HAP-1 (cell line): ENCODE data around the gene KLK8.

Source experiments
- DNase-seq, 2 experiments: peaks; one replicate each; pipeline ENCODE4 v3.0.0-alpha.2; 2016 to 2020; ENCODE audit warnings: low spot score in 2 of 2
- H3K27me3 ChIP-seq: fragments of 250-450 bp; sonication (Bioruptor Pico); 2 replicates; pipeline ENCODE4 v1.5.1; 2020; ENCODE audit warnings: low read depth, mild to moderate bottlenecking, moderate library complexity
- H3K36me3 ChIP-seq: fragments of 250-450 bp; sonication (Bioruptor Pico); replicated peaks from 2 replicates; pipeline ENCODE4 v1.5.1; 2020; ENCODE audit warnings: mild to moderate bottlenecking
- H3K4me1 ChIP-seq: fragments of 250-450 bp; sonication (Bioruptor Pico); 2 replicates; pipeline ENCODE4 v1.5.1; 2020; ENCODE audit warnings: mild to moderate bottlenecking
- H3K4me3 ChIP-seq: fragments of 250-450 bp; sonication (Bioruptor Pico); 2 replicates; pipeline ENCODE4 v1.5.1; 2020; ENCODE audit warnings: mild to moderate bottlenecking, moderate library complexity
- H3K9me3 ChIP-seq: fragments of 250-450 bp; sonication (Bioruptor Pico); 2 replicates; pipeline ENCODE4 v1.5.1; 2020; ENCODE audit warnings: mild to moderate bottlenecking, moderate library complexity
- in situ Hi-C: fragments of 300-500 bp; cut with MboI; formaldehyde crosslinking; loops from 3 replicates; pipeline ENCODE4 v1.14.3; 2020; ENCODE audit warnings: low sequenced_read_pairs, inconsistent platforms, mixed read lengths

Gene KLK8

DNA sequence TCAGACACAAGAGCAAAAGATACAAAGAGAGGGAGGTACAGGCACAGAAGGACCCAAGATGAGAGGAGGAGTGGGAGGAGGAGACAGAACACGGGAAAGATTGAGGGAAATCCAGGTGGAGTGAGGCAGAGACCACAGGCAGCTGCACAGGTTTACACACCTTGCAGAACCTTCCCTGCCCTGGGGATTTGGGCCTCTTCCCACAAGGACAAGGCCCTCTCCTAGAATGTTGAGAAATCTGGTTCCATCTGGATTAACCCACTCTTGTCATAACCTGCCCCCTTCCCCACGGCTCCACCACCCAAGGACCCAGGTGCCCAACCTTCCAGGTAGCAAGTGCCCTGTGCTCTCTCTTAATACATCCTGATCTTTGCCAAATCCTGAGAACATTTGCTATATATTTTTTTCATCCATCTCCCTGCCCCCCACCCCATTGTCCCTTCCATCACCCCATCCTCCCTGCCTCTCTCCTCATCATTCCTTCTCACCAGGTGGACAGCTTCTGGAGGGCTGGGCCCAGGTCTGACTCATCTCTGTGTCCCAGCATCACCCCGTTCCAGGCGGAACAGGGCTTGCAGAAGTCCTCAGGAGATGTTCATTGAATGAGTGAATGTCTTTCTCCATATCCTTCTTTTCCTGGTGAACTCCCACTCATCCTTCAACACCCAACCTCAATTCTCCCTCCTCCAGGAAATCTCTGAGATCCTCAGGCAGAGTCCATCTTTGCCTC lies 8.8 kb upstream of the KLK8 start:
- no peak for DNase-seq
- H3K4me3 ChIP-seq = no peak overlapping the region
- in situ Hi-C loops = no loop called here
- peaks cover 9% of the 10 kb centered on the region for H3K27me3 ChIP-seq
- H3K36me3 ChIP-seq = no peaks in the 10 kb centered on the region
- no peaks in the 10 kb centered on the region for H3K9me3 ChIP-seq
- H3K4me1 ChIP-seq = no peaks in the 10 kb centered on the region

DNA sequence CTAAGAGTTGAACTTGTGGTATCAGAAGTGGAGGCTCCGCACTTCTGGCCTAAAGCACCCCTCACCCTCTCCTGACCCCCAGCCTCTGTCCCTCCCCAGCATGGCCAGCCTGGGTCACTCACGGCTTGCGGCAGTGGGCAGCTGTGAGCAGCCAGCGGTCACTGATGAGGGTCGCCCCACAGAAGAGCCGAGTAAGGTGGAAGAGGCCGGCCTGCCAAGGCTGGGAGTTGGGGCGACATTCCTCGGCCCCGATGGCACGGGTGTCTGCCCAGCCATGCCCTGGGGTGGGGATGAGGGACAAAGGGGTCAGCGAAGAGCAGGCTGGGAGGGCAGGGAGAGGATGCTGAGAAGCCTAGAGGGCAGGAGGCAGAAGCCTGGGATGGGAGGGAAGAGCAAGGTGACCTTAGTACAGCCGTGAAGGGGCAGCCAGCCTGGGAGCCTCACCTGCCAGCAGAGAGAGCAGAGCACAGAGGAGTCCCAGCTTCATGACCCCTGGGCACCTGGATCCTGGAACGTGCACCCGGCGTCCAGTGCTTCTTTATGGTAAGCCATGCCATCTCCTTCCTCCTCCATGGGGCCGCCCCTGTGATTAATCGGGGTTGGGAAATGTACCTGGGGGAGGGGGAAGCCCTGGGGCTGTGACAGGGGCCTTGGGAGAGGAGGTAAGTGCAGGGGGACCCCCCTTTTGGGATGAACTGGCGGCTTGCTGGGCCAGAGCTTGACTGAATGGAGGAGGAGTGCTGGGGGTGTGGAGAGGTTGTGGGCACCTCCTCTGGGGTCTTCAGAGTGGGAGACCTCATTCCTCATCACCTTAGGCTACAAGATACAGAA lies 7.9 kb upstream of the KLK8 start:
- no peaks in the 10 kb centered on the region for H3K9me3 ChIP-seq
- in situ Hi-C loops = no loop called here
- no peak for DNase-seq
- no peak overlapping the region for H3K4me3 ChIP-seq
- no peaks in the 10 kb centered on the region for H3K4me1 ChIP-seq
- no peaks in the 10 kb centered on the region for H3K36me3 ChIP-seq
- peaks cover 9% of the 10 kb centered on the region for H3K27me3 ChIP-seq

DNA sequence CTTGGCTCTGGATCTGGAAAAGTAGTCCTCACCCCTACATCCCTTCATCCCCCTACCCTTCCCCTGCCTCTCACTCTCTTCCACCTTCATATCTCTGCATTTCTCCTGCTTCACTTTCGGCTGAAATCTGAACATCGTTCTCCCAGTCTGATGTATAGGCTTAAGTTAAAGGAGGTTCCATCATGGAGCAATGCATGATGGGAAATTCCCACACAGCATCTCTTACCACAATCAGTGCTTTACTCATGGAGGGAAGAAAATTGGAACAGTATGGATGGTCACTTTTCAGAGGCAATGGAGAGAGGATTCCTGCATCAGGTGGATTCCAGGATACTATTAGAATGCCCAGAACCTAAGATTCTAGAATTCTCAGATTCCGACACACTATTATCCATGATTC lies 6.1 kb upstream of the KLK8 start:
- H3K4me1 ChIP-seq = no peaks in the 10 kb centered on the region
- in situ Hi-C loops = no loop called here

DNA sequence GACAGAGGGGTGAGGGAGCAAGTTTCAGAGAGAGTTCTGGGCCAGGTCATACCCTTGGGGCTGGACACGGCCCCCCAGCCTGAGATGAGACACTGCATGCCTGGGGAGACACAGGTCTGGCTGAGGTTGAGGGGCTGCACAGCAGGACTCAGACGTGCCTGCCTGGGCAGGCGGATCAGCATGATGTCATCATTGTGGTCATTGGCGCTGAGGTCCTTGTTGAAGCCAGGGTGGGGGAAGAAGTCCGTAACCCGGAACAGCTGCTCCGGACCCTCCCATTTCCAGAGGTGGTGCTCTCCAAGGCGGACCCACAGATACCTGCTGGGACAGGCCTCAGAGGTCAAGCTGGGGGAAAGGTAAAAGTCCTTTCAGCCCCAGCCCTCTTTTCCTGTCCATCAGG lies 5.0 kb upstream of the KLK8 start:
- in situ Hi-C loops = no loop called here
- H3K27me3 ChIP-seq = peaks cover 9% of the 10 kb centered on the region

More for the DNA sequence above, 6.1 kb upstream of the KLK8 start:
- H3K27me3 ChIP-seq = peaks cover 9% of the 10 kb centered on the region
- no peaks in the 10 kb centered on the region for H3K36me3 ChIP-seq
- DNase-seq = no peak
- H3K4me3 ChIP-seq = no peak overlapping the region
- no peaks in the 10 kb centered on the region for H3K9me3 ChIP-seq

DNA sequence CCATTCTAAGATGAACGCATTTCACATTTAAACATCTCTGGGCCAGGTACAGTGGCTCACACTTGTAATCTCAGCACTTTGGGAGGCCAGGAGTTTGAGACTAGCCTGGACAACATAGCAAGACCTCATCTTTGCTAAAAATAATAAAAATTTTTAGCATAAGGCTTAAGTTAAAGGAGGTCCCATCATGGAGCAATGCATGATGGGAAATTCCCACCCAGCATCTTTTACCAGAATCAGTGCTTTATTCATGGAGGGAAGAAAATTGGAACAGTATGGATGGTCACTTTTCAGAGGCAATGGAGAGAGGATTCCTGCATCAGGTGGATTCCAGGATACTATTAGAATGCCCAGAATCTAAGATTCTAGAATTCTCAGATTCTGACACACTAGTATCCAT lies 3.8 kb upstream of the KLK8 start:
- Histone ChIP-seq H3K27me3 (peaks cover 9% of the 10 kb centered on the region), H3K9me3 (no peaks in the 10 kb centered on the region), H3K4me3 (no peak overlapping the region), H3K36me3 (no peaks in the 10 kb centered on the region), H3K4me1 (no peaks in the 10 kb centered on the region)
- in situ Hi-C loops = no loop called here
- no peak for DNase-seq

More for the DNA sequence above, 5.0 kb upstream of the KLK8 start:
- Histone ChIP-seq H3K36me3 (no peaks in the 10 kb centered on the region), H3K4me1 (no peaks in the 10 kb centered on the region), H3K4me3 (no peak overlapping the region), H3K9me3 (no peaks in the 10 kb centered on the region)
- no peak for DNase-seq

DNA sequence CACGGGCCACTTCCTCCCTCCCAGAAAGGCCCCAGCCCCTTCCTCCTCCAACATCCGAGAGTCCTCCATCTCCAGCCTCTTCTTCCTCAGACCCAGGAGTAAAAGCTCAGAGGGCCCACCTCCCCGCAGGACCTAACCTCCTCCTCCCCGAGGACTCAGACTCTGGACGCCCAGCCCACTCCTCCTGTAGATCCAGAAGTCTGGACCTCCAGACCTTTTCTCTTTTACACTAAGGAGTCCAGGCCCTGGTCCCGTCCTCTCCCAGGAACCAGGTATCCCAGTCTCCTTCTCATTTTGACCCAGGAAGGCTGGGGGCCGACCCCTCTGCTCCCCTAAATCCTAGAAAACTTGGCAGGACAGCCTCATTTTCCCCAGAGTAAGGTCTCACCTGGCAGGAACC lies 1.9 kb upstream of the KLK8 start:
- DNase-seq = no peak
- Histone ChIP-seq H3K36me3 (no peaks in the 10 kb centered on the region), H3K27me3 (peaks cover 5% of the 10 kb centered on the region), H3K4me1 (no peaks in the 10 kb centered on the region), H3K4me3 (no peak overlapping the region), H3K9me3 (no peaks in the 10 kb centered on the region)
- in situ Hi-C loops = no loop called here

- H3K27me3 ChIP-seq = peaks cover 4% of the 10 kb centered on the region; the same call in 1 of the 2 replicates
- in situ Hi-C loops = no loop called here
- no peaks in the 10 kb centered on the region for H3K9me3 ChIP-seq
- DNase-seq = peak in 1 of 2 experiments; percentile 59
- no peak overlapping the region for H3K4me3 ChIP-seq
- no peaks in the 10 kb centered on the region for H3K4me1 ChIP-seq
- no peaks in the 10 kb centered on the region for H3K36me3 ChIP-seq
These were observed 1.3 kb upstream of the KLK8 start for GRCh38 chr19:51002542-51003311.

DNA sequence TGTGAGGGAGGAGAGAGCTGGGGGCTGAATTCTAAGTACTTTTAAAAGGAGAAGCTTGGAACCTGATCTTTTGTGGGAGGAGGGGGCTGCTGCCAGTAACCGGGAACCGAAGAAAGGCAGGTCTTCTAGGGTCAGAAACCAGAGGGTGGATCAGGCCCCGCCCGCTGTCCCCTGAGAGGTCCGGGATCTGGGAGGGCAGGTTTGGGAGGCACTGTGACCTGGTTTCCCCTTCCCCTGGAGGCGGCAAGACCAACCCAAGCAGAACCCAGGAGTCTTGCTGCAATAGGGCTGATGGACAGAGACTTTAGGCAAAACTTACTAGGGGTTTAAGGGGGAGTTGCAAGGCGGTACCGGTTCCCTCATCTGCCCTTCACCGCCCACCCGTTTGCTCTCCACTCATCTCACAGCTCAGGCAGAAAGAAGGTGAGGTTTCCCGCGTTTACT lies 707 bp upstream of the KLK8 start:
- H3K36me3 ChIP-seq = no peaks in the 10 kb centered on the region
- H3K27me3 ChIP-seq = peaks cover 4% of the 10 kb centered on the region; the same call in 1 of the 2 replicates
- in situ Hi-C loops = no loop called here
- no peaks in the 10 kb centered on the region for H3K4me1 ChIP-seq
- no peak overlapping the region for H3K4me3 ChIP-seq
- no peaks in the 10 kb centered on the region for H3K9me3 ChIP-seq
- DNase-seq = no peak

DNA sequence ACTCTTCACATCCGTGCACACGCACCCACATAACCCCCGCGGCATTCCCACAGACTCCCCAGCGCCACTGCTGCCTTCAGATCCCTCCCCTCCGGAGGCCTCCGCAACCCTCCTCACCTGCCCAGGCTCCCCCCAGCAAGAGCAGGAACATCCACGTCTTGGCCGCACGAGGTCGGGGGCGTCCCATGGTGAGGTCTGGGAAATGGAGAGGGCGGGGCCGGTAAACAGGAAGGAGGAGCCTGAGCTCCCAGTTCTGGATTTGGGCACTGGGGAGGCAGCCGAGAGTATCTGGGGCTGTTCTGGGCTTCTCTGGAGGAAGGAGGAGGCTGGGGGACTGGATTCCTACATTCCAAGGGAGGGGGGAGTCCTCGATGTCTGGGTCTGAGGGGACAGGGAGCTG lies 423 bp downstream of the KLK8 start:
- in situ Hi-C loops = no loop called here

GRCh38 chr19:51000426-51000825 lies 978 bp downstream of the KLK8 start:
- Histone ChIP-seq H3K9me3 (no peaks in the 10 kb centered on the region), H3K36me3 (no peaks in the 10 kb centered on the region), H3K27me3 (no peaks in the 10 kb centered on the region; the same call in 1 of the 2 replicates), H3K4me1 (no peaks in the 10 kb centered on the region), H3K4me3 (no peak overlapping the region)
- no peak for DNase-seq
- in situ Hi-C loops = no loop called here

More for the DNA sequence above, 423 bp downstream of the KLK8 start:
- no peaks in the 10 kb centered on the region for H3K9me3 ChIP-seq
- no peak overlapping the region for H3K4me3 ChIP-seq
- H3K4me1 ChIP-seq = no peaks in the 10 kb centered on the region
- DNase-seq = no peak
- H3K36me3 ChIP-seq = no peaks in the 10 kb centered on the region
- no peaks in the 10 kb centered on the region; the same call in 1 of the 2 replicates for H3K27me3 ChIP-seq

DNA sequence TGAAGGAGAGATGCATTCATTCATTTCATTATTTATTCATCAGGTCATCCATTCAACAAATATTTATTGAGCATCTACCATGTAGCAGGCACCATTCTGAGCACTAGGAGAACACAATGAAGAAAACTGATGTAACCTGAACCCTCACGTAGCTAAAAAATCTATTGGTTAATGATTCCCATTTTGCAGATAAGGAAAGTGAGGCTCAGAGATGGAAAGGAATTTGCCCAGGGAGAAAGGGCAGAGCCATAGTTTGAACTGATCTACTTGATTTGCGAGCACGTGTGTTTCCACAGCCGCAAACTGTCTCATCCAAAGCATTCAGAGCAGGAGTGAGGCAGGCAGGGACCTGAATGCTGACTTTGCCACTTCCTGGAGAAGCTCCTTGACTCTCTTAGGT lies 2.7 kb downstream of the KLK8 start:
- in situ Hi-C loops = no loop called here
- Histone ChIP-seq H3K9me3 (no peaks in the 10 kb centered on the region; the same call in 1 of the 2 replicates), H3K4me1 (no peaks in the 10 kb centered on the region), H3K36me3 (no peaks in the 10 kb centered on the region), H3K27me3 (no peaks in the 10 kb centered on the region), H3K4me3 (no peak overlapping the region)
- DNase-seq = no peak

GRCh38 chr19:50998061-50998460 lies 3.3 kb downstream of the KLK8 start:
- H3K36me3 ChIP-seq = no peaks in the 10 kb centered on the region
- in situ Hi-C loops = no loop called here
- DNase-seq = no peak
- H3K27me3 ChIP-seq = no peaks in the 10 kb centered on the region
- H3K4me3 ChIP-seq = no peak overlapping the region
- H3K4me1 ChIP-seq = no peaks in the 10 kb centered on the region
- no peaks in the 10 kb centered on the region; the same call in 1 of the 2 replicates for H3K9me3 ChIP-seq

DNA sequence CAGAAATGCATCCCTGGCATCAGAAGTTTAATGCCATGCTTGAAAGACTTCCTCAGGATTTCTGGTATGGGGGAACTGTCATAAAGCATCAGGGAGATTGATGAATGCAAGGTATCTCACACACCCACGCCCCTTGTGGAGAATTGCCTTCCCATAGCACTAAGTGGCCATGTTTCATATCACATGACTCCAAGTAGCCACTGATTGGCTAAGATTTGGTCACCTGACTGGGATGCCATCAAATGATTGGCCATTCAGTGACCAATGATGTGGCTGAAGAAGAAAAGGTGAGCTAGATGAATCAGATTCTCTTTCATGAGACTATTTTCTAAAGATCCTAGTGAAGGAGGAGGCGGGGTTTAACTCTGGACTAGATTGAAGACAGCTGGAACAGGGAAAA lies 7.3 kb downstream of the KLK8 start:
- Histone ChIP-seq H3K36me3 (no peaks in the 10 kb centered on the region), H3K27me3 (no peaks in the 10 kb centered on the region), H3K4me1 (no peaks in the 10 kb centered on the region), H3K4me3 (no peak overlapping the region), H3K9me3 (no peaks in the 10 kb centered on the region; the same call in 1 of the 2 replicates)
- in situ Hi-C loops = no loop called here
- DNase-seq = no peak
